Endothelial cell of umbilical vein (primary cell): ENCODE data around the gene AKNAD1. TPM values are rescaled to one million over a fixed set of nuclear protein-coding genes. Genes with fewer than 3 reads are reported as not detected.
A peak's percentile ranks its signal among the peaks of the same experiment; 100 is the strongest.

Experiments used
- BruUV-seq: library from RNA; stranded (reverse); fragments of 400-500 nt; replicated peaks from 2 replicates; lab custom pipeline; 2021; lab: Mats Ljungman, UMichigan
- CTCF ChIA-PET: fragments of 300-600, 350-600 bp; sonication (Branson Sonifier 250); formaldehyde crosslinking; loops from one replicate; lab custom pipeline; 2021; ENCODE audit warnings: antibody characterized with exemption, inconsistent platforms; lab: Charles Lee
- POLR2A ChIA-PET: fragments of 300-600, 350-600 bp; sonication (Branson Sonifier 250); formaldehyde crosslinking; loops from one replicate; lab custom pipeline; 2021; ENCODE audit warnings: antibody characterized with exemption, inconsistent platforms; lab: Charles Lee
- DNase-seq: peaks from one replicate; pipeline ENCODE4 v3.0.0-alpha.2; 2011; ENCODE audit warnings: low read depth, low spot score
- FAIRE-seq: peaks from 2 replicates; lab custom pipeline; 2011; peaks lifted over from hg19 to GRCh38; lab: Jason Lieb, UNC
- H2AFZ ChIP-seq: 2 replicates; pipeline ENCODE4 v1.6.0; 2012; ENCODE audit warnings: low read depth, low read length, control low read depth, inconsistent platforms
- H3K27ac ChIP-seq: 2 replicates; pipeline ENCODE4 v1.5.1; 2011; ENCODE audit warnings: low read depth, mild to moderate bottlenecking, control low read depth, low read length, moderate library complexity; ENCODE audit not compliant: insufficient read depth
- H3K27me3 ChIP-seq, 2 experiments: 2 replicates each; pipeline versions ENCODE4 v1.6.0 to v1.6.1; 2011; ENCODE audit warnings: low read length in 2 of 2, mixed read lengths in 1 of 2; ENCODE audit not compliant: control insufficient read depth in 2 of 2, insufficient read depth in 2 of 2
- H3K36me3 ChIP-seq, 2 experiments: 2 replicates in 1 of 2; 3 replicates in 1 of 2; pipeline ENCODE4 v1.5.1; 2011; ENCODE audit warnings: low read length in 2 of 2, mild to moderate bottlenecking in 1 of 2, moderate library complexity in 1 of 2; ENCODE audit not compliant: control insufficient read depth in 2 of 2, insufficient read depth in 2 of 2; ENCODE audit errors: extremely low read depth in 1 of 2
- H3K4me1 ChIP-seq: 3 replicates; pipeline ENCODE4 v1.5.1; 2011; ENCODE audit warnings: mild to moderate bottlenecking, low read length; ENCODE audit not compliant: control insufficient read depth, insufficient read depth; ENCODE audit errors: extremely low read depth
- H3K4me2 ChIP-seq: 2 replicates; pipeline ENCODE4 v1.6.1; 2011; ENCODE audit warnings: low read length, control low read depth, mixed read lengths; ENCODE audit not compliant: insufficient read depth
- H3K4me3 ChIP-seq, 3 experiments: fragments of 200-600 bp in 1 of 3; sonication (generic), shearing (Covaris generic) in 1 of 3; replicated peaks in 1 of 3; 2 replicates each; pipeline ENCODE4 v1.5.1; 2011 to 2016; ENCODE audit warnings: control low read depth in 3 of 3, low read length in 3 of 3, mild to moderate bottlenecking in 2 of 3, inconsistent platforms in 1 of 3, low read depth in 1 of 3, moderate library complexity in 1 of 3; ENCODE audit not compliant: insufficient read depth in 1 of 3
- H3K79me2 ChIP-seq: 2 replicates; pipeline ENCODE4 v1.6.0; 2012; ENCODE audit warnings: low read length, inconsistent platforms; ENCODE audit not compliant: control insufficient read depth, insufficient read depth
- H3K9ac ChIP-seq: replicated peaks from 2 replicates; pipeline ENCODE3; 2011; ENCODE audit warnings: low read length, control low read depth; ENCODE audit not compliant: insufficient read depth; ENCODE audit errors: extremely low read depth
- H3K9me1 ChIP-seq: replicated peaks from 3 replicates; pipeline ENCODE4 v1.6.0; 2011; ENCODE audit warnings: mild to moderate bottlenecking, low read length; ENCODE audit not compliant: control insufficient read depth, insufficient read depth; ENCODE audit errors: extremely low read depth
- H3K9me3 ChIP-seq: replicated peaks from 2 replicates; pipeline ENCODE4 v1.5.1; 2012; ENCODE audit warnings: low read length, inconsistent platforms; ENCODE audit not compliant: control insufficient read depth, insufficient read depth
- H4K20me1 ChIP-seq: replicated peaks from 2 replicates; pipeline ENCODE3; 2011; ENCODE audit warnings: mild to moderate bottlenecking, low read length; ENCODE audit not compliant: control insufficient read depth, insufficient read depth; ENCODE audit errors: extremely low read depth
- CTCF ChIP-seq, 2 donors: IDR thresholded peaks; 1 replicate in 1 of 2; 2 replicates in 1 of 2; pipeline ENCODE4 v1.5.1; 2011; ENCODE audit warnings: low read length in 2 of 2, mild to moderate bottlenecking in 2 of 2, moderate library complexity in 2 of 2, control low read depth in 1 of 2, inconsistent platforms in 1 of 2, low read depth in 1 of 2; ENCODE audit not compliant: insufficient read depth in 1 of 2; ENCODE audit errors: extremely low read depth in 1 of 2
- EZH2 ChIP-seq: IDR thresholded peaks from 2 replicates; pipeline ENCODE4 v1.6.1; 2012; ENCODE audit warnings: borderline replicate concordance, low read depth, mild to moderate bottlenecking, moderate library complexity, low read length, inconsistent platforms; ENCODE audit not compliant: severe bottlenecking
- FOS ChIP-seq: IDR thresholded peaks from 2 replicates; pipeline ENCODE4 v1.6.1; 2011; ENCODE audit warnings: mild to moderate bottlenecking, low read length, moderate library complexity, borderline replicate concordance; ENCODE audit not compliant: insufficient read depth
- GATA2 ChIP-seq: IDR thresholded peaks from 2 replicates; pipeline ENCODE4 v1.7.0; 2011; ENCODE audit warnings: low read depth, mild to moderate bottlenecking, moderate library complexity, mixed read lengths, low read length; ENCODE audit not compliant: insufficient read length, insufficient read depth
- JUN ChIP-seq: IDR thresholded peaks from 2 replicates; pipeline ENCODE4 v1.6.1; 2011; ENCODE audit warnings: borderline replicate concordance, low read depth; ENCODE audit not compliant: insufficient read length, insufficient read depth
- MAX ChIP-seq: IDR thresholded peaks from 2 replicates; pipeline ENCODE4 v1.6.1; 2011; ENCODE audit not compliant: insufficient read depth, insufficient read length
- MYC ChIP-seq: IDR thresholded peaks from one replicate; pipeline ENCODE4 v1.6.1; 2011; ENCODE audit warnings: mild to moderate bottlenecking, low read depth, low read length
- POLR2A ChIP-seq: IDR thresholded peaks from 2 replicates; pipeline ENCODE4 v1.6.1; 2012; ENCODE audit warnings: low read depth, mild to moderate bottlenecking, control low read depth, low read length
- POLR2AphosphoS5 ChIP-seq: IDR thresholded peaks from 2 replicates; pipeline ENCODE4 v1.6.1; 2012; ENCODE audit warnings: low read depth, mild to moderate bottlenecking, control low read depth, low read length, moderate library complexity; ENCODE audit not compliant: insufficient read depth
- dilution Hi-C: fragments of 300-500 bp; cut with MboI; formaldehyde crosslinking; loops from one replicate; pipeline ENCODE4 v1.15.0; 2019; ENCODE audit warnings: low sequenced_read_pairs; ENCODE audit not compliant: extremely low pct_ligation_motif_present
- intact Hi-C: fragments of 100-400 bp; cut with micrococcal nuclease; formaldehyde crosslinking; loops from one replicate; pipeline ENCODE4 v1.10.0; 2022
- polyA plus RNA-seq, 4 experiments: library from polyadenylated mRNA; depleted of rRNA in 3 of 4; stranded (reverse) in 3 of 4; unstranded in 1 of 4; fragments of >200 nt; gene quantifications; 2 replicates each; pipeline versions ENCODE4 v1.2.1 to v1.2.3, GENCODE V29; 2011 to 2012; ENCODE audit warnings: missing spikeins in 1 of 4
- total RNA-seq: library from RNA; stranded (reverse); gene quantifications from 2 replicates; pipeline ENCODE4 v1.2.3, GENCODE V29; 2021

AKNAD1 gene
- total and polyA plus RNA-seq, 2 donors (not counting 3 experiments of a cell fraction or from before 2014, with no cell fraction given): not detected

GRCh38 chr1:108862017-108862610 is 5.2 kb upstream of the AKNAD1 start:
- TF ChIP-seq POLR2AphosphoS5 (no peak), GATA2 (no peak), MYC (no peak)
- BruUV-seq: no TSS peak

GRCh38 chr1:108861566-108861965 is 4.7 kb upstream of the AKNAD1 start:
- CTCF ChIA-PET: interaction anchor here (1.6 kb wide), 2 partner anchors 9 to 13 kb away, joined by 4 to 7 read pairs; no protein-coding TSS in a partner anchor
- Histone ChIP-seq H3K27me3 (peaks cover 6 to 17% of the 10 kb centered on the region in 2 experiments), H3K4me2 (no peak overlapping the region), H4K20me1 (no peaks in the 10 kb centered on the region), H3K4me1 (no peaks in the 10 kb centered on the region), H2AFZ (no peak overlapping the region), H3K79me2 (no peaks in the 10 kb centered on the region), H3K4me3 (no peak overlapping the region), H3K9me1 (no peaks in the 10 kb centered on the region), H3K27ac (no peak overlapping the region), H3K36me3 (no peaks in the 10 kb centered on the region), H3K9ac (no peak overlapping the region), H3K9me3 (no peaks in the 10 kb centered on the region)
- BruUV-seq: no TSS peak
- POLR2A ChIA-PET: no interaction called here
- DNase-seq (no peak), FAIRE-seq (no peak)
- intact Hi-C loops: no loop called here
- dilution Hi-C loops: no loop called here
- TF ChIP-seq CTCF (IDR thresholded peaks at IDR 0.05; ENCODE audit: extremely low read depth in 1 of 2, insufficient read depth in 1 of 2, low read depth in 1 of 2, low read length in 2 of 2): no peak
- TF ChIP-seq MAX: no peak
- TF ChIP-seq JUN: no peak
- no peak for TF ChIP-seq EZH2
- TF ChIP-seq POLR2AphosphoS5: no peak
- no peak for TF ChIP-seq GATA2
- TF ChIP-seq MYC: no peak
- no peak for TF ChIP-seq FOS
- TF ChIP-seq POLR2A: no peak

More at GRCh38 chr1:108862017-108862610, 5.2 kb upstream of the AKNAD1 start:
- H3K4me3 ChIP-seq: no peak overlapping the region
- no peaks in the 10 kb centered on the region for H3K9me3 ChIP-seq
- H3K27ac ChIP-seq: no peak overlapping the region
- FAIRE-seq: peak; percentile 35
- dilution Hi-C loops: no loop called here
- H3K27me3 ChIP-seq: peaks cover 4 to 13% of the 10 kb centered on the region in 2 experiments
- intact Hi-C loops: no loop called here
- ChIA-PET CTCF (interaction anchor here (1.6 kb wide), 2 partner anchors 10 to 13 kb away, joined by 4 to 7 read pairs; no protein-coding TSS in a partner anchor), POLR2A (interaction anchor here (0.6 kb wide), 1 partner anchor 171 kb away, joined by 4 read pairs; no protein-coding TSS in a partner anchor)
- no peak overlapping the region for H2AFZ ChIP-seq
- H3K4me2 ChIP-seq: no peak overlapping the region
- no peaks in the 10 kb centered on the region for H3K36me3 ChIP-seq
- H3K9me1 ChIP-seq: no peaks in the 10 kb centered on the region
- no peaks in the 10 kb centered on the region for H4K20me1 ChIP-seq
- H3K9ac ChIP-seq: no peak overlapping the region
- no peaks in the 10 kb centered on the region for H3K79me2 ChIP-seq
- no peaks in the 10 kb centered on the region for H3K4me1 ChIP-seq
- no peak for DNase-seq
